Ovary (tissue), 3 donors: Measurements from ENCODE around the gene EDIL3.

Experiments used
- CTCF ChIP-seq, 3 donors: fragments of 450-650 bp in 2 of 3; fragments of 200-600 bp in 1 of 3; IDR thresholded peaks; one replicate each; pipeline versions ENCODE4 v1.5.1 to v1.8.0; 2016 to 2022; ENCODE audit warnings: antibody characterized with exemption in 3 of 3, mild to moderate bottlenecking in 1 of 3
- POLR2A ChIP-seq: fragments of 450-650 bp; IDR thresholded peaks from one replicate; pipeline ENCODE4 v1.6.1; 2017; ENCODE audit warnings: antibody characterized with exemption, mild to moderate bottlenecking, moderate library complexity
- donor health status: DM: no; HTN: no; CAD: no.

DNA sequence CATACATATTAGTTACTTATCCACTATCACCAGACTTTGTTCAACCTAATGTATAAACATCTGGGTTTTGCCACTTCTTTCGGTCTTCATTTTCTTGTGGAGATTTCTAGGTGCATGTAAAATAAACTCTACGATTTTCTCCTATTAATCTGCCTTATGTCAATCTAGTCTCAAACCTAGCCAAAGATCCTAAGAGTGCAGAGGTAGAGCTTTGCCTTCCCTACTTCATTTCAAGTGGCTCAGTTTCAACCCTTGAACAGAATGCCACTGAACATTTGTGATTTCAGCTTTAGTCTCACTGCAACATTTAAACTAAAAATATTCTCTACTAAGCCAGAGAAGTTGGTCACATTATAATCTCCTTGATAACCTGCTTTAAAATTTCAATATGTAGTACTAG is 94.0 kb downstream of the EDIL3 start:
- TF ChIP-seq POLR2A (no peak), CTCF (IDR thresholded peaks at IDR 0.05) (no peak)
